Frontal cortex (tissue), 4 donors: ENCODE data around the gene TMEM233. TPM values are rescaled to one million over a fixed set of nuclear protein-coding genes. Genes with fewer than 3 reads are reported as not detected.
"Not testable (repeated sequence)": the region's sequence is repeated elsewhere in the genome, so short reads cannot be mapped to it uniquely, and the experiment has no call there.

Source experiments
- DNase-seq, 2 donors: peaks; one replicate each; pipeline ENCODE4 v3.0.0; 2012; ENCODE audit warnings: low spot score in 2 of 2
- FAIRE-seq: peaks from 2 replicates; lab custom pipeline; 2012; peaks lifted over from hg19 to GRCh38; lab: Jason Lieb, UNC
- total RNA-seq: library from RNA; depleted of rRNA; stranded (reverse); fragments of >200 nt; gene quantifications from one replicate; pipeline ENCODE4 v1.2.3, GENCODE V29; 2014
- donor health status: control.
- donor health status: control.
- donor health status: control.

Gene TMEM233
- total RNA-seq, 1 donor from 2014 or later = under 0.01 TPM

- FAIRE-seq (no peak), DNase-seq (peak in 1 of 2 donors; percentile 41)
Observed at GRCh38 chr12:119649202-119649808, 55.7 kb downstream of the TMEM233 start.

DNA sequence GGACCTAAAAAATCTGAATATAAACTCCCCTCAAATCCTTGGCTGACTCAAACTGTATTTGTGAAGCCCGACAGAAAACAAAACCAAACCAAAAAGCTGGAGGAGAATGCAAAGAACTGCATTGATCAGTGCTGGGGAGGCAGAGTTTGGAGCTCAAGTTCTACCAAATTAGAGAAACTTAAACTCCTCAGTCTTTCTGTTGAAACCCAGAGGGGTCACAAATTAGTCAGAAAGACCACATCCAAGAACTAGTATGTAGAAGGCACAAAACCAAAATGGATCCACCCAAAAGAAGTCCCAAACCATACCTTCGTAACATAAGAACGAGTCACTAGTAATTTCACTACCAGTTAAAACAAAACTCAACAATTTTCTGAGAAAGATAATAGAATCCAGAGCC is 59.1 kb downstream of the TMEM233 start:
- DNase-seq = no peak
- FAIRE-seq = no peak

- DNase-seq, FAIRE-seq: not testable (repeated sequence)
Observed at GRCh38 chr12:119657001-119657400, 63.4 kb downstream of the TMEM233 start.

GRCh38 chr12:119658166-119658565 is 64.6 kb downstream of the TMEM233 start:
- FAIRE-seq, DNase-seq: not testable (repeated sequence)

- FAIRE-seq (no peak), DNase-seq (peak in 1 of 2 donors; percentile 40)
Observed at GRCh38 chr12:119659289-119659897, 65.8 kb downstream of the TMEM233 start.

DNA sequence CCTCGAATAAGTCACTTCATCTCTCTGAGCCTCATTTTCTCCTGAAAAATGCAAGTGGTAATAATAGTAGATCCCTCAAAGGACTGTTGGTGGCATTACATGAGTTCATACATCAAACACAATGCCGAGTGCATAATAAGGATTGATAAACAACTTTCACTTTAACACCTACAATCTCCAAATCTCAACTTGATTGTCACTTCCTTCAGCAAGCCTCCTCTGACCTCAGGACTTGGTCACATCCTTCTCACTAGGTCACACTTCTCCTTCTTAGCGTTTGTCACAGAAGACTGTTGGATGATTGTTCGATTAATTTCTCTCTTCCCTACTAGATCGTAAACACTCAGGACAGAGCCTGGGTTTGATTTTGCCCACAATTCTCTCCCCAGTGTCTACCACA is 66.5 kb downstream of the TMEM233 start:
- no peak for DNase-seq
- no peak for FAIRE-seq

DNA sequence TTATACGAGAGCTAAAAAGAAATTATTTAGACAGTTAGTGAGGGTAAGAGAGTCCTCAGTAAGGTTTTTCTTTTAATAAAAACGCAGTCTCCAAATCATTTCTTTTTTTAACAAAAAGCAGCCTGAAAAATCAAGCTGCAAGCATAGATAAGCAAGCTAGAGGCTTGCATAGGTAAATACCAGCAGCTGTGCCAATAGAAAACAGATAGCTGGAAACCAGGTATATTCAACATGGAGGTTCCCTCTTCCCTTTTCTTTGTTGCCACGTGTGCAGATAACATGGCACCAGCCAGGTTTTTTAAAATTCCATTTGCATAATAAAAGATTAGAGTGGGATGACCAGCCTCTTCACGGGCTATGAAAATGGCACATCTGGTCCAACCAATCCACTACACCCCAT is 68.3 kb downstream of the TMEM233 start:
- FAIRE-seq = no peak

DNA sequence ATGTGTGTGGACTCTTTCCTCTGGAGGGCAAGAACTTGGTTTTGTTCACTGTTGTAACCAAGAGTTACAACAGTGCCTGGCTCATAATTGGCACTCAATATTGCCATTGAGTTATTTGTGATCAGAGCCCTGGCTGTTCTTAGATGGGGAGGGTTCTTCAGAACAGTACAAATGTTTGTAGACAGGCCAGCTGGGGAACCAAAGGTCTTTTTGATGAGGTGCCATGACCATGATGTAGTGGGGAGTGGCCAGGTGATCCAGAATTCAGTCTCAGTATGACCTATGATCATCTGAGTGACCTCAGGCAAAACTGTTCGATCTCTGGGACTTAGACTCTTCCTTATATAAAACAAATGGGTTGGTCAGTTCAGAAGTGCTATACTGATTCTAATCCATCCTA is 71.1 kb downstream of the TMEM233 start:
- FAIRE-seq (no peak), DNase-seq (no peak)

More for the DNA sequence above, 68.3 kb downstream of the TMEM233 start:
- no peak for DNase-seq

- DNase-seq = no peak
- no peak for FAIRE-seq
Observed at GRCh38 chr12:119665164-119665929, 71.8 kb downstream of the TMEM233 start.

GRCh38 chr12:119666226-119666795 is 72.7 kb downstream of the TMEM233 start:
- DNase-seq = no peak
- FAIRE-seq = no peak

GRCh38 chr12:119666900-119667576 is 73.5 kb downstream of the TMEM233 start:
- FAIRE-seq = no peak
- no peak for DNase-seq

DNA sequence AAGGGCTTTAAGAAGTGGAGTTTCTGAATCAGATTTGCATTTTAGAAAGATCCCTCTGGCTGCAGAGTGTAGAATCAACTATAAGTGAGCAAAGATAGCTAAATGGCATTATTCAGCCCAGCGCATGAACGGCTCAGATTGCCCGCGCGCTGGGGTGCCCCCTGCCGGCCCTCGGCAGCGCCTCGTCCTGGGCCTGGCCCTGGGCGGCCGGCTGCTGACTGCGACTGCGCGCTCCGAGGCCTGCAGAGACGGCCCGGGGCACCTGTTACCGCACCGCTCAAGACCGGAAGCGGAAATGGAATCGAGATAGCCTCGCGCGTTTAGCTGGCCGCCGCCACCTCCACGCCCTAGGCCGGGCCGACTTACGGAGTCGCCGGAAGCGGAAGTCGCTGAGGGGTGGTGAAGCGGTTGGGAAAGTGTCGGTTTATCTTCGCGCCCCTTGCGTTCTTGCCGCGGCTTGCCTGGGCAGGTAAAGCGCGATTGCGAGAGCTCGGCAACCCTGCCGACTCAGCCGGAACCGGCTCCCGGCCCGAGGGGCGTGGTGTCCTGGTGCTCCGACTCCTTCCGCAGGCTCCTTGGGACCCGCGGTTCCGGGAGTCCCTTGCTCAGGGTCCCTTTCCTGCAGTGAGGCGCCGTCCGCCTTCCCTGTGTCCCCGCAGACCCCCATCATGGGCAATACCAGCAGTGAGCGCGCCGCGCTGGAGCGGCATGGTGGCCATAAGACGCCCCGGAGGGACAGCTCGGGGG is 74.2 kb downstream of the TMEM233 start, which contains the start of gene PRKAB1:
TSS of gene PRKAB1 (plus strand) at position 557 of the 747 bp plus-strand sequence. CDS start at position 669, 112 bp downstream.
- FAIRE-seq = no peak

DNA sequence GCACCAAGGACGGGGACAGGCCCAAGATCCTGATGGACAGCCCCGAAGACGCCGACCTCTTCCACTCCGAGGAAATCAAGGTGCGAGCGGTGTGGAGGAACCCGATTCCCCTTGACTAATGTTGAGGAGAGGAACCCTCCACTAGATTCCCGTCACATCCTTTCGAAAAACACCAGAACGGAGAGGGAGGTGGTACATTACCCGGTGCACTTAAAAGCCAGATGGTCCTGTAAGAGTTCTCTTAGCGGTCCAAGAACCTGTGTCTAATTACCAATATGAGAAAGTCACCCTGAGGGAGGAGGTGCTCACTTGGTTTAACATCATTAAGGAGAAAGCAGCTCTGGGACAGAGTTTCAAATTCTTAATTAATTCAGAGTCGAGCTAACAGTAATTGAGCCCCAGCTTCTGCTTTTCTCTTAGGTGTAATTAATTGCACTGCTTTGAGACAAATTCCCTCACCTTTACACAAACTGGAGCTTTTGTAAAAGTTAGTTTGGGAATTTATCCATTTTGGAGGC is 74.8 kb downstream of the TMEM233 start:
- no peak for DNase-seq
- FAIRE-seq = no peak

More for the DNA sequence above, 74.2 kb downstream of the TMEM233 start, which contains the start of gene PRKAB1:
- peak; percentile 85 to 94 for DNase-seq

- DNase-seq (no peak), FAIRE-seq (no peak)
Observed at GRCh38 chr12:119669744-119670472, 76.3 kb downstream of the TMEM233 start.

DNA sequence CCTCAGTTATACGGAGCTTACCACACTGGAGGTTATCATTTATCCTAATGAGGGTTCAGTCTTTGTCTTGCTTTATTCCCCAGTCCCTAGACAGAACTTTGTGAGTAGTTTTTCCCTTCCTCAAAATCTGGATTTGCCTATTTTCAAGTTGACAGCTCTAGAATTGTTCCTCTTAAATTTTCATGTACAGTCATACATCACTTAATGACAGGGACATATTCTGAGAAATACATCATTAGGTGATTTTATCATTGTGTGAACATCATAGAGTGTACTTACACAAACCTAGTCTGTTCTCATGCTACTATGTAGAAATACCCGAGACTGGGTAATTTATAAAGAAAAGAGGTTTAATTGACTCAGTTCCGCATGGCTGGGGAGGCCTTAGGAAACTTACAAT is 77.5 kb downstream of the TMEM233 start:
- FAIRE-seq (no peak), DNase-seq (no peak)

GRCh38 chr12:119672194-119672593 is 78.6 kb downstream of the TMEM233 start:
- no peak for DNase-seq
- no peak for FAIRE-seq

- DNase-seq = no peak
- FAIRE-seq = no peak
Observed at GRCh38 chr12:119673634-119674033, 80.1 kb downstream of the TMEM233 start.

- DNase-seq (no peak), FAIRE-seq (no peak)
Observed at GRCh38 chr12:119674560-119674959, 81.0 kb downstream of the TMEM233 start.
